DMS53 (cell line): ENCODE results near the gene FBXO30.
A peak's percentile ranks its signal among the peaks of the same experiment; 100 is the strongest.

Experiments
- DNase-seq: peaks from one replicate; lab custom pipeline; 2025; lab: John Stamatoyannopoulos, UW

FBXO30 gene

GRCh38 chr6:145814501-145815308 lies at the start of gene FBXO30:
Gene FBXO30 (minus strand): TSS chr6:145814795. CDS start chr6:145806405, 8,390 bp downstream.
- DNase-seq: peak; percentile 90

- DNase-seq: no peak
Measured at GRCh38 chr6:145863988-145864616, 49.5 kb upstream of the FBXO30 start.

- no peak for DNase-seq
Measured at GRCh38 chr6:145863366-145863765, 48.8 kb upstream of the FBXO30 start.

GRCh38 chr6:145860562-145860961 lies 46.0 kb upstream of the FBXO30 start:
- no peak for DNase-seq

GRCh38 chr6:145850671-145851070 lies 36.1 kb upstream of the FBXO30 start:
- DNase-seq: no peak

- DNase-seq: no peak
Measured at GRCh38 chr6:145848541-145848940, 33.9 kb upstream of the FBXO30 start.

GRCh38 chr6:145845557-145845956 lies 31.0 kb upstream of the FBXO30 start:
- DNase-seq: peak; percentile 2

- no peak for DNase-seq
Measured at GRCh38 chr6:145844933-145845540, 30.4 kb upstream of the FBXO30 start.

GRCh38 chr6:145842693-145843546 lies 28.3 kb upstream of the FBXO30 start:
- no peak for DNase-seq

- no peak for DNase-seq
Measured at GRCh38 chr6:145841668-145842067, 27.1 kb upstream of the FBXO30 start.

GRCh38 chr6:145839653-145840052 lies 25.1 kb upstream of the FBXO30 start:
- no peak for DNase-seq

- DNase-seq: no peak
Measured at GRCh38 chr6:145838305-145838704, 23.7 kb upstream of the FBXO30 start.

GRCh38 chr6:145836772-145837171 lies 22.2 kb upstream of the FBXO30 start:
- DNase-seq: no peak

- DNase-seq: no peak
Measured at GRCh38 chr6:145836170-145836569, 21.6 kb upstream of the FBXO30 start.

GRCh38 chr6:145830612-145831011 lies 16.0 kb upstream of the FBXO30 start:
- peak; percentile 52 for DNase-seq

- DNase-seq: no peak
Measured at GRCh38 chr6:145829950-145830349, 15.4 kb upstream of the FBXO30 start.

GRCh38 chr6:145829102-145829501 lies 14.5 kb upstream of the FBXO30 start:
- DNase-seq: no peak

GRCh38 chr6:145824344-145824743 lies 9.7 kb upstream of the FBXO30 start:
- no peak for DNase-seq

GRCh38 chr6:145823328-145823944 lies 8.8 kb upstream of the FBXO30 start:
- no peak for DNase-seq

GRCh38 chr6:145822456-145822855 lies 7.9 kb upstream of the FBXO30 start:
- no peak for DNase-seq

GRCh38 chr6:145819994-145820393 lies 5.4 kb upstream of the FBXO30 start:
- DNase-seq: no peak

GRCh38 chr6:145818796-145819195 lies 4.2 kb upstream of the FBXO30 start:
- DNase-seq: no peak
